Left kidney (tissue), 2 donors: Measurements from ENCODE around the gene PHPT1. TPM values are rescaled to one million over a fixed set of nuclear protein-coding genes. Genes with fewer than 3 reads are reported as not detected.
"Not testable (repeated sequence)": the region's sequence is repeated elsewhere in the genome, so short reads cannot be mapped to it uniquely, and the experiment has no call there.

Experiments
- DNase-seq: peaks from one replicate; pipeline ENCODE4 v3.0.0-alpha.2; 2013
- polyA plus RNA-seq: library from polyadenylated mRNA; unstranded; fragments of 120-200 nt; gene quantifications from one replicate; pipeline ENCODE4 v1.2.1, GENCODE V29; 2013; ENCODE audit not compliant: insufficient read length

PHPT1 gene
- polyA plus RNA-seq, 1 donor: 64.9 TPM

DNA sequence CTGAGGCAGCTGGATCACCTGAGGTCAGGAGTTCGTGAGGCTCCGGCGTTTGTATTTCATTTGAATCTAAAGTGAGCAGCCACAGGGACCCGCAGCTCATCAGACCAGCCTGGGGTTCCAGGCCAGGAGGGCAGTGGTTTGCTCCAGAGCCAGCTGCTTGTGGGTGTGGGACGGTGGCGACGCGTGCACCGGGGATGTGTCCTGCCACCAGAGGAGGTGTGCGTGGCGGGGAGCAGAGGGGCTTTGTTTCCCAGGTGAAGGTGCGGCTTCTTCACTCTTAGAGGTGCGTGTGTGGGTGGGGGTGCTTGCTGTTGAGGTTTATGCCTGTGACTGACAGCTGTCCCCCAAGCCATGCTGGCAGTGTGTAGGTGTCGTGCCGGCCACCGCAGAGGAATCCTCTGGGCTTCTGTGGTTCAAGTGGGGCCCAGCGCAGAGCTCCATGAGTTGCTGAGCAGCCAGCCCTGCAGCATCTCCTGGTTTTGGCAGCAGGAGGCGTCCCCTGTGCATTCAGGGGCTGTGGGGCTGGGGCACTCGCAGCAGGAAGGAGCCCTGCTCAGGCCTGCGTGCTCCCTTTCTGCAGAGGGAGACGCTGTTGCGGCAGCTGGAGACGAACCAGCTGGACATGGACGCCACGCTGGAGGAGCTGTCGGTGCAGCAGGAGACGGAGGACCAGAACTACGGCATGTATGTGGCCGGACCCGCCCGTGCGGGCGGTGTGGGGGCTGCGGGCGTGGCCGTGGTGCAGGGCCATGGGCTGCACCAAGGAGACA is 13.9 kb upstream of the PHPT1 start:
- no peak for DNase-seq

- DNase-seq: no peak
Measured at GRCh38 chr9:136835932-136836904, 13.0 kb upstream of the PHPT1 start.

GRCh38 chr9:136837146-136837855 is 11.9 kb upstream of the PHPT1 start:
- DNase-seq: no peak

DNA sequence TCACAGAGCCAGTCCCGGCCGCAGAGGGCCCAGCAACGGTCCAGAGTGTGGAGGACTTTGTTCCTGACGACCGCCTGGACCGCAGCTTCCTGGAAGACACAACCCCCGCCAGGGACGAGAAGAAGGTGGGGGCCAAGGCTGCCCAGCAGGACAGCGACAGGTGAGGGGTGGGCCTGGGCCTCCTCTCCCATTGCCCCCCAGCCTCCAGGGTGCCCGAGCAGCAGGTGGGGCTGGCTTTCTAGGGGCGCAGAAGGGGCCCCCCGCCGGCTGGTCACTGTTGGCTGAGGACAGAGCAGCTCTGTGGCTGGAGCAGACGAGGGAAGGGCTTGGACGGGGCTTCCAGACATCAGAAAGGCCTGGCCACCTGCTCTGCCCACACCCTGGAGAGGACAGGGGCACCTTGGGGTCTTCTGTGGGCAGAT is 11.3 kb upstream of the PHPT1 start:
- DNase-seq: not testable (repeated sequence)

DNA sequence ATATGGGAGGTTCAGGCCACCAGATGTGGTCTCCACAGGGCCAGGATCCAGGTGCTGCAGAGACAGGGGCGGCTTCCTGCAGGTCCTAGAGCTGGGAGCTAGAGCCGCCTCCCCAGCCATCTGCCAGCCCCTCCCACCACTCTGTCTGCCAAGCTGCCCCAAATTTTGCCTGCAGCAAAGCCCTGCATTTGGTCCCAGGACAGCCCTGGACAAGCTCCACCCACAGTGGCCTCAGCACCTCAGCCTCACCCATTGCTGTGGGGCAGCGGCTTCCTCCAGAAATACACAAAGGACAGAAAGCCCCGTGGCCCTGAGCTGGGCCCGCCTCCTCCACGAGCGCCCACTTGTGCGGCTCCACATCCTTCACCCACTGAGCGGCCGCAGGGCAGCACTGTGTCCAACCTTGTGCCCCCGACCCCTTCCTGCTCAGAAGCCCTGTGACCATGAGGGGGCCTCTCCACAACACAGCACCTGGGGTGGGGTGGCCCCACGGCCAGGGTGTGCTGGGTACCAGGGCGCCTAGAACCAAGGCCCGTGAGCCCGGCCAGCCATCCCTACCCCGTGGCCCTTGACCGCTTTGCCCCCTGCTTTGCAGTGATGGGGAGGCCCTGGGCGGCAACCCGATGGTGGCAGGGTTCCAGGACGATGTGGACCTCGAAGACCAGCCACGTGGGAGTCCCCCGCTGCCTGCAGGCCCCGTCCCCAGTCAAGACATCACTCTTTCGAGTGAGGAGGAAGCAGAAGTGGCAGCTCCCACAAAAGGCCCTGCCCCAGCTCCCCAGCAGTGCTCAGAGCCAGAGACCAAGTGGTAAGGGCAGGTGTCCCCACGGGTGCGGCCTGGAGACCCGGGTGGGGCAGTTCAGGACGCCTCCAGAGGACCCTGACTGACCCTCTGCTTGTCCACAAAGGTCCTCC is 10.6 kb upstream of the PHPT1 start:
- DNase-seq: no peak

GRCh38 chr9:136839229-136840139 is 9.7 kb upstream of the PHPT1 start:
- no peak for DNase-seq

GRCh38 chr9:136840140-136840876 is 8.9 kb upstream of the PHPT1 start:
- no peak for DNase-seq

GRCh38 chr9:136840877-136841645 is 8.1 kb upstream of the PHPT1 start:
- no peak for DNase-seq

- DNase-seq: not testable (repeated sequence)
Measured at GRCh38 chr9:136841646-136842379, 7.4 kb upstream of the PHPT1 start.

GRCh38 chr9:136842380-136842948 is 6.7 kb upstream of the PHPT1 start, which contains the start of gene AJM1:
AJM1 (plus strand) TSS chr9:136842478; CDS start chr9:136844415, 1,937 bp downstream.
- DNase-seq: peak; percentile 72

DNA sequence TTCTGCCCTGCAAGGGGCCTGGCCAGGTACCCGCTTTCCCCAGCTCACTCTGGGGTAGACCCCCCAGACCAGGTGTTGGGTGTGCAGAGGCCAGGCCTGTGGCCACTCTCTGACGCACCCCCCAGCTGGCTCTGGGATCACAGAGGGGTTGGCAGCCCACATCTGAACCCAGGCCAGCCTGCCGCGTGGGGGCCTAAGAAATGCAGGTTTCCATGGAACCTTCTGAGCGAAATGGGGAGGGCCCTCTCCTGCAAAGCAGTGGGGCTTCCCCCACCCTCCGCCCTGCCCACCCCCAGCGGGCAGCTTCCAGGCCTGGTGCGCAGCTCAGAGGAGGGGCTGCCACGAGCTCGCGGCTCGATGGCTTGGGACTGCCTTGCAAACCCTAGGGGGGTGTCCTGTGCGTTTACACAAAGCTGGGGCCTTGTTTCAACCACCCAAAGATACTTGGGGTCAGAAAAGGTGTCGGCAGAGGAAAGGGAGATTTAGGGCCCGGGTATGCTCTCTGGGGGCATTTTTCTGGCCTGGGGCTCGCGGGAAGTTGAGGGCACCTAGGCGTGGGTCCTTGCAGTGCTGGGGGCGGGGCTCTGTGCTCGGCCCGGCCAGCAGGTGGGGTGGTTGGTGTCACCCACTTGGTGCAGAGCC is 5.9 kb upstream of the PHPT1 start:
- DNase-seq: not testable (repeated sequence)

DNA sequence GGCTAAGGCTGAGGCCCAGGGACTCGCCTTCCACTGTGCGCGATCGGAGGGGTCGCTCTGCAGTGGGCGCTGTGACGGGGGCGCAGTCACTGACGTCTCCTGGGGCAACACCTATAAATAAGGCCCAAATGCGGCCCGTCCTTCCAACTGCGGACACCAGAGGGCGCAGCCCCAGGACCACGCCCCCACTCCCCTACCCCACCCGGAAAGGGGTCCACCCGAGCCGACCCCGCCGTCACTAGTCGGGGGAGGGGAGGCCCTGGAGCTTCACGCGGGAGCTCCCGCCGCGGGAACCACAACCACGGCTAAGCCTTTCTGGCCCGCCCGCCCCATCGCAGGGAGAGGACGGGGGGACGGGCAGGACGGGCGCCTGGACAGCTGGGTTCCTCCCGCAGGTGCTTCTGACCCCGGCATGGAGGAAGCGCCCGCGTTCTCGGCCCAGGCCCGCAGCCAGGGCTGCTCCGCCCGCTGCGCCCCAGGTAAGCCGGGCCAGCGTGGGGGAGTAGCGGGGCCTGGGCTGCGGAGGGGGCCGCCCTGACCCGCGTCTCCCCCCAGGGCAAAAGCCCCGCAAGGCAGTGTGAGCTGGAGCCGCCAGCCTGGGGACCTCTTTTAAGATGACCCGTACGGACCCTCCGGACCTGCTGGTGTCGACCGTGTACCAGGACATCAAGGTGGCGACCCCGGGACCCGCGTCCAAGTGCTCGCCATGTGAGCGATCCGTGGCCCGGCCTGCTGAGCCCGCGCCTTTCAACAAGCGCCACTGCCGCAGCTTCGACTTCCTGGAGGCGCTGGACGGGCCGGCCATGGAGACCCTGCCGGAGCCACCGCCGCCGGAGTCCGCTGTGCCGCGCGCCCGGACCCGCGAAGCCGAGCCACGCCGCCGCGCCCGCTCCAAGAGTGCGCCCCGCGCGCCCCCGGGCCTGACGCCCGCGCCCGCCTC is 5.1 kb upstream of the PHPT1 start:
- not testable (repeated sequence) for DNase-seq

DNA sequence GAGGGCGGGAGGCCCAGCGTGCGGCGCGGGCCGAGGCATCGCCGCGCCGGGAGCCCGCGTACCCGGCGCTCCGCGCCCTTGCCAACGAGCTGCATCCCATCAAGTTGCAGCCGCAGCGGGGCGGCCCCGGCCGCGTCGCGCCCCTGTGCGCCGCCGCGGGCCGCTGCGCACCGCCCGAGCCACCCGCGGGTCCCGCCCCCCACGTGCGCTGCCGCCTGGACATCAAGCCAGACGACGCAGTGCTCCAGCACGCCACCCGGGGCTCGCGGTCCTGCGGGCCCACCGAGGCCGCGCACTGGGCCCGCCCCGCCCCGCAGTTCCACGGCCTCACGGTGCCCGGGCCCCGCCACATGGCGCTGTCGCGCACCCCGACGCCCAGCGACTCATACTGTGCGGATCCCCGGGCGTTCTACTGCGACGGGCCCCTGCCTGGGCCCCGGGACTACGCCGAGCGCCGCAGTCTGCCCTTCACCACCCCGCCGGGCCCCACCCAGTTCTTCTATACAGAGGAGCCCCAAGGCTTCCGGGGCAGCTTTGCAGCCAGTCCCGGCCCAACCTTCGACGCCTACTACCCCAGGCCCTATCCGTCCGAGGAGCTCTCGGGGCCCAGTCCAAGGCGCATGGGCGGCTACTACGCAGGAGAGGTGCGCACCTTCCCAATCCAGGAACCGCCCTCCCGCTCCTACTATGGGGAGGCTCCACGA is 4.3 kb upstream of the PHPT1 start:
- DNase-seq: no peak

DNA sequence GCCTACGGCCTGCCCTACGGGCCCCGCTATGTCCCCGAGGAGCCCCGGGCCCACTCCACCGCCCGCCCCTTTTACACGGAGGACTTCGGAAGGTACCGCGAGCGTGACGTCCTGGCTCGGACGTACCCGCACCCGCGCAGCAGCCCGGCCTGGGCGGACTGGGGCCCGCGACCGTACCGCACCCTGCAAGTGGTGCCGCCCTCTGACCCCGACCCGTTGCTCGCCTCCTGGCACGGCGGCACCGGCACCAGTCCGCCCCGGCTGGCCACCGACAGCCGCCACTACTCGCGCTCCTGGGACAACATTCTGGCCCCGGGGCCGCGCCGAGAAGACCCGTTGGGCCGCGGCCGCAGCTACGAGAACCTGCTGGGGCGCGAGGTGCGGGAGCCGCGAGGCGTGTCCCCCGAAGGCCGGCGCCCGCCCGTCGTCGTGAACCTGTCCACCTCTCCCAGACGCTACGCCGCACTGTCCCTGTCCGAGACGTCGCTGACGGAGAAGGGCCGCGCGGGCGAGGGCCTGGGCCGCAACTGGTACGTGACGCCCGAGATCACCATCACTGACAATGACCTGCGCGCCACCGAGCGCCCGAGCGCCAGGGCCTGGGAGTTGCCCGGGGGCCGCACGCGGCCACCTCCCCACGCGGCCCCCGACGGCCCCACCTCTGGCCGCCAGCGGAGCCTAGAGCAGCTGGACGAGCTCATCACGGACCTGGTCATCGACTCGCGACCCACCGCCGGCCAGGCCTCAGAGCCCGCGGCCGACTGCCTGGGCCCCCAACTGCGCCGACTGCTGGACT is 3.5 kb upstream of the PHPT1 start:
- no peak for DNase-seq
